HG03571 (cell line): ENCODE data around the gene SLC31A2.
"Not testable (repeated sequence)": the region's sequence is repeated elsewhere in the genome, so short reads cannot be mapped to it uniquely, and the experiment has no call there.

Experiments
- ATAC-seq: cut with Tn5 transposase; IDR thresholded peaks from one replicate; pipeline ENCODE4 v1.9.1; 2021; ENCODE audit not compliant: unreplicated experiment

The SLC31A2 gene

DNA sequence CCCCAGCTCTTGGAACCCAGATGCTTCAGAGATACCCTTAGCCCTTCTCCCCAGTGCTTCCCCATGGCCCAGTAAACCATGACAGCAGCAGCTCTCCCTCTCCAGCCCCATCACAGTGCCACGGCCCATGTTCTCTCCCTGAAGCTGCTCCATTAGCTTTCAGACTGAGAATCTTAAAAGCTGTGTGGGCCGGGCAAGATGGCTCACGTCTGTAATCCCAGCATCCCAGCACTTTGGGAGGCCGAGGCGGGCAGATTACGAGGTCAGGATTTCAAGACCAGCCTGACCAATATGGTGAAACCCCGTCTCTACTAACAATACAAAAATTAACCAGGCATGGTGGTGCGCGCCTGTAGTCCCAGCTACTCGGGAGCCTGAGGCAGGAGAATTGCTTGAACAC is 1.2 kb upstream of the SLC31A2 start:
- ATAC-seq = not testable (repeated sequence)

DNA sequence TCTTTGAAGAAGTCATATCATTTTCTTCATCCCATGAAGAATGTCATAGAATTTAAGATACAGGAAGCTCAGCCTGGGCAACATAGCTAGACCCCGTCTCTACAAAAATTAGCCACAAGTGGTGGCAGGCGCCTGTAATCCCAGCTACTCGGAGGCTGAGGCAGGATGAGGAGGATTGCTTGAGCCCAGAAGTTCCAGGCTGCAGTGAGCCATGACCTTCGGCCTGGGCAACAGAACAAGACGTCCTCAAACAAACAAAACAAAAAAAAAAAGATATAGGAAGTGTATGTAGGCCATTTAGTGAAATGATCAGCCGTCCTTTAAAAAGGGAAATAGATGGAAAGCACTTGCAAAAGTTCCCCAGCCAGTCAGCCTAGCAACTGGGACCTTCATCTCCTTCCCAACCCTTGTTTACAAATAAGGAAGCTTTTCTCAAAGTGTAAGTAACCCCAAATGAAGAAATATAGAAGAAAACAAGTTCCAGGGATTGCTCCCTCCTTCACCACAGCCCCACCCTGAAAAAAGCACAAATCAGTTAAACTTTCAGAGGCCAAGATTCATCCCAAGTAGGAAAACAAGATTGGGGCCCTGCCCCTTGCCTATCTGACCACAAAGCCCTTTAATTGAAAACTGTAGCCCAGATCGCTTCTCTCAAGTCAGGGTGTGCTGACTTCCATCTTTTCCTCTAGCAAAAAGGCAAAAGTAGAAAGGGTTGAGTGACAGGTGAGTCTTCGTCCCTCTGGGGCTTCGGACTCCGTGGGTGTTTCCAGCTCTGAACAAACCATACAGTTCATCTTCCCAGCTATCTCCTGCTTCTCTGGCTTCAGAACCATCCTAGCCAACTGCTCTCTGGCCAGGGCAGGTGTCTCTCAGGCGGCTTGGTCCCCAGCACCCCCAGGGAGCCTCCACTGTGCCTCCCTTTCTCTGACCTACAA is 1.2 kb downstream of the SLC31A2 start:
- no peak for ATAC-seq

DNA sequence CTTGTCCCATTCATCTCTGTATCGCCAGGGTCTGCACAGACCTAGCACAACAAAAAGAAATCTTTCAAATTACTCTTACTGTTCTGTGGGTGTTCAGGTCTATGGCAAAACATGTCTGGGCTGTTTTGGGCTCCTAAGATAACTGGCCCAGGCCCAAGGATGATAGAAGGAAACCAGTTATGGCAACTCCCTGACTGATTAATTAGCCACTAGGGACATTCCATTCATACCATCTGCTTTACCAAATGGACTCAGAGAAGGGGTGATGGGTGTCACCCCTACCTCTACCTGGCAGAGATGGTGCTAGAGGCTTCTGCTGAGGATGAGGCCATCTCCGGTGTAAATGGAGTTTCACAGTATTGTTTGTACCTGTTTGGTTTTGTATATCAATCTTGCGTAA is 1.9 kb downstream of the SLC31A2 start:
- ATAC-seq = no peak

DNA sequence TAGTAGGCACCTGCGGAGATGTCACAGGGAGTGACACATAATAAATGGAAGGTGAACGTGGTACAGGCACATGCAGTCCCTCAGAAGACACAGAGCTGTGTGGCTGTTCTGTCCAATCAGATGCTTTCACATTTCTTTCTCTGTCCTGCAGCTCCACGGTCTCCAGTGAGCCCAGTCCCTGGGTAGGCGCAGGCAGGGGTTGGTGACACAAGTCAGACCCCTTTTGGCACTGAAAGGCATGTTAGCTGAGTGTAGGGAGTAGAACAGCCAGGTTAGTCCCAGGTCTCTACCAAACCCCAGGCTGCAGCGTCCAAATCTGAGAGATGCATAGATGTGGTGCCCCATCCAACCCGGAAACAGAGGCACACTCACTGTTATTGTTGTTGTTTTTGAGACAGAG is 2.8 kb downstream of the SLC31A2 start:
- ATAC-seq = no peak

DNA sequence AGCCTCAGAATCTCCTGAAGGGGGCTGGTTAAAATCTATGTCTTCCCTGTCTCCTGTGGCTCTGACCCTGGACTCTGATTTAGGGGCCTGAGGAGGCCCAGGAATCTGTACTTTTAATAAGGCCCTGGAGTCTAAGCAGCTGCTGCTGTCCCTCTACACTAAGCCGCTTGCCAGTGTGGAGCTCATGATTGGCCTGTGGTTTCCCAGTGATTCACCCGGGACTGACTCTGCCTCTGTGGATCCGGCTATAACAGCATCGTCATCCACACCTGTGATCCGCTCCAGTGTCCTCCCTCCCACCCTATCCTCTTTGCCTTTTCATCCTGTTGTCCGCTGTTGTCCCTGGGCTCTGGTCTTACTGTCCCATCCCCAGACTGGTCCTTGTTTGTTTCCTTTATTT is 3.7 kb downstream of the SLC31A2 start:
- ATAC-seq = no peak

DNA sequence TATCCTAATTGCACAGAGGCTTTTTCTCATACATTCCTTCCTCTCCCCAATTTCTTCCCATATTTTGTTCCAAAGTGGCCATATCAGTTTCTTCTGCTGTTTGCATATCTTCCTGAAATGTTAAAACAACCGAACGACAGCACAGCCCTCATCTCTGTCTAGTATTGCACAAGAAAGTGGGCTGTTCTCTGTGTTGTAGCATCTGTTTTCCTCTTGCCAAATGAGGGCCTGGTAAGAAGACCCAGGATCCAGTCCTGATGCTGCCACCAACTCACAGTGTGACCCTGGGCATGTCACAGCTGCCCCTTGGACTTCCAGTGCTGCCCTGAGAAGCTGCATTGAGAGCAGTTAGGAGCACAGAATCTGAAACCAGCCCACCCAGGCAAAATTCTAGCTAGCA is 4.1 kb downstream of the SLC31A2 start:
- ATAC-seq = no peak

DNA sequence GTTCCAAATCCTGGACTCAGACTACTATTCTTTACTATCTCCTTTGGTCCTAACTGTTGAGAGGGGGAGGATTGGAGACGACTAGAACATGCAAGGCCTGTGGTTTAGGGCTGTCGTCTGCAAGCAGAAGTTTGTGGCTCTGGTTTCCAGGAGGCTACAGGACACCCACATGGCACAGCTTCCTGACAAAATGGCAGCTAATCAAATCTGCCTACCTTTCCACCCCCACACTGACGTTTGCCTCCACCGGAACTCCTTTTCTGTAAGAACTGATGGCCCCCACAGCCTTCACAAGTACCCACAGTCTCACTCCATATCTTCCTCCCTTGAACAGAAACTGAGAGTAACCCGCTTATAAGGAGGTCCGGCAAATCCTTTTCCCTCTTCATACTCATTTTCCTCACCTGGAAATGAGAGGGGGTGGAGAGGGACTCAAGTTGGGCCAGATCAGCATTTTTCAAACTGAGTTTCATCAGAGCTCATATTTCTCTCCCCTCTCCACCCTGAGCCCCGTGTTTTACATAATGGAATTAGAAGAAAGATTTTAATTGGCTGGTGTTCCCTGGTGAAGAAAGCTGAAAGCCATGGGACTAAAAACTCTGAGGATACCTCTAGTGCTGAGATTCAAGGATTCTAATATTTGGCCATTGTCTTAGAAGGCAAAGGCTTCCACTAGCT is 5.2 kb downstream of the SLC31A2 start:
- ATAC-seq = no peak

DNA sequence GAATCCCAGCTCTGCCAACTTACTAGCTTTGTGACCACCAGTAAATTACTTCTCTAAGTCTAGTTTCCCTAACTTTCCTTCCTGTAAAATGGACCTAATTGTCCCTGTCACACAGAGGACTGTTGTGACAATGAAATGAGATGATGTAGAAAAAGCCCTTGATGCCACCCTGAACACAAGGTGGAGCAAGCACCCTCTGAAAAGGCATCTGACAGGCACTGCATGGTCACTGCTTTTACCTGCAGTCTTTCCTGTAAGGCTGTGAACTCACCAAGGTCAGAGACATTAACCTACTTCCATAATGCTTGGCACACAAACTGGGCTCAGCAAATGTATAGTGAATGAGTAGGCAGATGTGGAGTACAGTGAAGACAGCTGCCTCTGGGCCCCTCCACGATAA is 6.1 kb downstream of the SLC31A2 start:
- no peak for ATAC-seq

DNA sequence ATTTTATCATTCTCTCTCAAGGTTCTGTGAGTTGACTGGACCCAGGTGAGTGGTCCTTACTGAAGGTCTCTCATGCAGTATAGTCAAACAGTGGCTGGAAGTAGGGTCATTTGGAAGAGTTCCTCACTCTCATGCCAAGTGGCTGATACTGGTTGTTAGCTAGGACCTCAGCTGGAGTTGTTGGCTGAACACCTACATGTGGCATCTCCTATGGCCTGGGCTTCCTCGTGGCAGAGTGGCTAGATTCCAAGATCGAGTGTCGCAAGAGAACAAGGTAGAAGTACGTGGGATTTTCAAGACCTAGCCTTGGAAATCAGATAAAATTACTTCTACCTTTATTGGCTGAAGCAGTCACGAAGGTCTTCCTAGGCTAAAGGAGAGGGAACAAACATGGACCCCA is 7.6 kb downstream of the SLC31A2 start:
- no peak for ATAC-seq

DNA sequence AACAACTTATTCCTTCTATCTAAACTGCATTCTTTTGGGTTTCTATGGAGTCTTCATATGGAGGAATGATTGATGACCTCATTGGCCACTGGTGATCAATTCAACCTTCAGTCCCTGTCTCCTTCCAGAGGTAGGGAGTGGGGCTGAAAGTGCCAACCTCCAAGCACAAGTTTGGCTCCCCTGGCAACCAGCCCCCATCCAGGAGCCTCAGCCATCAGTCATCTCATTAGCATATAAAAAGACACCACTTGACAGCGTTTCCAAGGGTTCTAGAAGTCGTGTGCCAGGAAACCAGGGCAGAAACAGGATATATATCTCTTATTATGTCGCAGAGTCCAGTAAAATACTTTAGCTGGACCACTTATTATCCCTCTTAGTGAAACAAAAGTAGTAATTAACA is 9.8 kb downstream of the SLC31A2 start:
- no peak for ATAC-seq

DNA sequence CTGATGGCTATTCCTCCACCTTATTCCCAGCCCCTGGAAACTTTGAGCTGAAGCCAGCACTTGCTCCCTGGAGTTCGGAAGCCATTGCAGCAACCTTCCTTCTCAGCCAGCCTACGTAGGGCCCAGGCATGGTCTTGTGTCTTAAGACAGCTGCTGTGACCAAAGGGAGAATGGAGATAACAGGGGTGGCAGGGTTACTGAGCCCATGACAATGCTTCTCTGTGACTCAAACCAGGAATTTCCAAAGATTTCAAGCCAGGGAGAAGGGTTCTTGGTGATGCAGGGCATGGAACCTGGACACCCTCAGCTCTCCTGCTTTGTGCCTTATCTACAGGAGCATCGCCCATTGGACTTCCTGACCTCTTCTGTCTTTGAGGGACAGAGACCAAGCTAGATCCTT is 12.2 kb downstream of the SLC31A2 start:
- ATAC-seq = no peak

DNA sequence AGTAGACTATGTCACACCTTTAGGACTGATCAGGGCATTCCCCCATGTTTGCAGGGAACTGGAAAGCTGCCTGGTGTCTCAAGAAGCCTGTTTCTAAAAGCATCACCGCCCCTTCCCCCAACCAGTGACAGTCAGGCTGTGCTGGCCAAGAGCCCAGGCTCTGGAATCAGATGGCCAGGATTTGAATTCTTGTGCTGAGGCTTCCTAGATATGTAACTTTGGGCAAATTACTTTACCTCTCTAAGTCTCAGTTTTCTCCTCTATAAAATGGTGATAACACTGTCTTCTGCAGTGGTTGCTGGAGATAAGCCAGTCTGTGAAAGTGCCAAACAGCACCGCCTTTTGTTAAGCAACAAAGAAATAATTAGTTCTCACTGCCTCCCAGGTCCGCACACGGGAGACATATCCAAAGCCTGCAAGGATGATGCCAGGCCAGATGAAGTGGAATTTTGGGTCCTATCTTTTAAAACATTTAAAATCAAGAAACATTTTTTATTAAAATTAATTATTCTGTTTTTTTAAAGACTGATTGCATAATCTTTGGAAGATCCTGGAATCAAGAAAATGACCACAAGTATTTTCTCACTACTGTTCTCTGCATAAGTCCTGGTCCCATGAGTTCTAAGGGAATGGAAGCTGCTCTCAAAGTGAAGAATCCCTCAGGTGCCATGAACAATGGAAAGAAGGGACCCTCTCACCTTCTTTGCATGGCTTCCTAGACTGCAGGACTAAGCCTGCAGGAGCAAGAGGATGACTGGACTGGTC is 13.9 kb downstream of the SLC31A2 start:
- ATAC-seq = no peak

DNA sequence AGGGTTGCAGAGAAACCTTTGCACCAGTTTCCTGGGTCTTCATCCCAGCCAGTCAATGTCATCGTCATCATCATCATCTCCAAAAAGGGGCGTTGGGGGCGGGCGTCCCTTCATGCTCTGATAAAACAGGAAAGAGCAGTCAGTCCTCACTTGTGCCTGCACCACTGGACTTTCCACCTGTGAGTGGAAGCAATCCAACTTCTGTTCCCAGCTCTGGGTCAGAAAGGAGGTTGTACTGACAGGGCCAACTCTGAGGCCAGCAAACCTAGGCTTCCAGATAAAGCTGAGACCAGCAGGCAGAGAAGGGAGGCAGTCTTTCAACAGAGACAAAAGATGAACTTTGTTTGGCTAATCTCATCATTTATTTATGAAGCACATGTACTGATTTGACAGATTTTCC is 15.2 kb downstream of the SLC31A2 start:
- no peak for ATAC-seq

DNA sequence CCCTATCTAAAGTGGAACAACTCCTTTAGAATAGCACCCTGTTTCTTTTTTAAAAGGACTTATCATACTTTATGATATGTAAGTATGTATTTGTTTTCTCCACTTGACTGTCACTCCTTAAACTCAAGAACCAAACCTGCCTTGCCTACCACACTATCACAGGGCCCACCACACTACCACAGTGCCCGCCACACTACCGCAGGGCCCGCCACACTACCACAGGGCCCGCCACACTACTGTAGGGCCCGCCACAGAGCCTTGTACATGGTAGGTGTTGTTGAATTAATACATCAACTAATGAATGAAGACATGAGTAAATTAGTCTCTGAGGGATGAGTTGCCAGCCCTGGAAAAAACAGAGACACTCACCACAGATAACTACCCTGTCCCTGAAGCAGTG is 18.0 kb downstream of the SLC31A2 start:
- no peak for ATAC-seq

DNA sequence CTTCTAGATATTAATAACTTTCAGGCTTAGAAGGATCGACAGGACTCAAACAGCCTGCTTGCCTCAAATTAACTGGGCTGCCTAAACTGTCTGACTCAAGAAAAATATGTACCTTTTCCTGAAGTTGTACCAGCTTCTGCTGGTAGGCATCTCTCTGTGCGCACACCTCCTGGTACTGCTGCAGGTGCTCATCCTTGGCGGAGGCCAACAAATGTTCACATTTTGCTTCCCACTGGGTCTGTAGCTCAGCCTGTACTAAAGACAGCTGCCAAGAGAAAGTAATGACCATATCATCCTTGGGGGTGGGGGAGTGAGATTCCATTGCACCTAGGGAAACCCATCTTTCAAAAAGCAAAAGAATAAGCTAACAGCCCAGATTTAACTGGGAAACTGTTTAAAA is 22.5 kb downstream of the SLC31A2 start:
- ATAC-seq = no peak

DNA sequence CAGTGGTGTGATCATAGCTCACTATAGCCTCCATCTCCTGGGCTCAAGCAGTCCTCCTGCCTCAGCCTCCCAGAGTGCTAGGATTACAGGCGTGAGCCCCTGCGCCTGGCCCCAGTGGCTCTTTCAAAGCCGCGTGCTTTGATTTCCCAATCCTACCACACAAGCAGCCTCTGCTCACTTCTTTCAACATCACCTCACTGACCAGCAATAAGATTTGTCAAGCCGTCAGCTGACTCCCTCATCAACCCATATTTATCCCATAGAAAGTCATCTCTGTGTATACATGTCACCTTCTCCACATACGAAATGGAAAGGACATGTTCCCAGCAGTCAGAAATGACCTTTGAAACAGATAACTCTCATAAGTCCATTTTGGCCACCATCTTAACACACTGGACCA is 26.0 kb downstream of the SLC31A2 start:
- no peak for ATAC-seq

DNA sequence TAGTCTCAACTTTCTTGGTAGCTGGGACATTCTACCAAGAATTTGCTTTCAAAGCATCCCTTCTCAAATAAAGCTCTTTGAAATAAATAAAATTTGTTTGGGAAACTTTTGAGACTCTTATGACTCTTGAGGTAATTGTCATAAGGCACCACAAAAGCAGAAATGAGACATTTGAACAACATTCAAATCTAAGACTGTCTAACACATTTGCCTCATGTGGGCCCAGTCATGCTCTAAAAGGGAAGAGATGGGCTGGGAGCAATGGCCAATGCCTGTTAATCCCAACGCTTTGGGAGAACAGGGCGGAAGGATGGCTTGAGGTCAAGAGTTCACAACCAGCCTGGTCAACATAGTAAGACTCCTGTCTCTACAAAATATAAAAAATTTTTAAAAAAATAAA is 26.4 kb downstream of the SLC31A2 start:
- no peak for ATAC-seq

DNA sequence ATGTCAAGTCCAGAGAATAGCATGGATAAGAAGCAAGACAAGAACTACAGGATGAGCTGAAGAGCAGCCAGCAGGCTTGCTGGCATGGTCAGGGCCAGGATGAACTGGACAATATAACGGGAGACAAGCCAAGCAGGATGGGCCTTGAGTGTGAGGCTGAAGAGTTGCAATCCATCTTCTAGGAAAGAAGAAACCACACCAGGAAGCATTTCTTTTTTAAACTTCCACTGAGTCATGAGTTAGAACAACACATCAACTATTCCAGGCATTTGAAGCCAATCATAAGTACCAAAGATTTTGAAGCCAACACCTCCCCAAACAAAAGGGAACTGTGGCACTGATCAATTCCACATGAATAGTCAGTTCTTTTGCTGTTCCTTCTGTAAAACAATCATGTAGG is 27.3 kb downstream of the SLC31A2 start:
- ATAC-seq = no peak

DNA sequence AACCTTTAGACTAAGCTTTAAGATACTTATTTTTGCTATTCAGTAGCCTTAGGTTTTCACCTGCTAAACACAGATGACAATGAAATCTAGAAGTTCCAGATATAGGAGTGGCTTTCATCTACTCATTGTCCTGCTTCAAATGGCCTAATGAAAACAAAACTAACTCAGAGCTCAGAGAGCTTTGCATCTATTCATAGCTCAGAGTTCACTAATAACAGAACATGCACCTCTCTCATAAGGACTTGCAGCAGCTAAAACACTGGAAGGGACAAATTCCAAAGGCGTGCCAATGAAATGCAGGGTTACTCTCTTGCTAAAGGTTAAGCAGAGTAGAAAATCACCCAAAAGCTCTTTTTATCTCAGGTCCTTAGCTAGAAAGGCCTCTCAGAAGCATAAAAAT is 29.0 kb downstream of the SLC31A2 start:
- no peak for ATAC-seq

DNA sequence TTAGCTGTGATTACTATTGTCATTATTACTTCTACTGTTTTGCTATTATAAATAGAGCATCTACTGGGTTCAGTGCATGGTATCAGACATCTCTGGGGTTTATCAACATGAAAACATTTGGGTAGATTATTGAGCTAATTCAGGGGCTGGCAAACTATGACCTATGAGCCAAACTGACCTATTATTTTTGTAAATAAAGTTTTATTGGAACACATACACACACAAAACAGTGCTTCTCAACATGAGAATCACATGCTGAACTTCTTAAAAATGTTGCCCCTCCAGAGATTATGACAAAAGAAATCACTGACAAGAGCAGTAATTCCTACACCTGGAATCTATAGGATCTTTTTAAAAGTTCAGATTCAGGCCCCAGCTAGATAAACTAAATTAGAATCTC is 30.4 kb downstream of the SLC31A2 start:
- no peak for ATAC-seq

DNA sequence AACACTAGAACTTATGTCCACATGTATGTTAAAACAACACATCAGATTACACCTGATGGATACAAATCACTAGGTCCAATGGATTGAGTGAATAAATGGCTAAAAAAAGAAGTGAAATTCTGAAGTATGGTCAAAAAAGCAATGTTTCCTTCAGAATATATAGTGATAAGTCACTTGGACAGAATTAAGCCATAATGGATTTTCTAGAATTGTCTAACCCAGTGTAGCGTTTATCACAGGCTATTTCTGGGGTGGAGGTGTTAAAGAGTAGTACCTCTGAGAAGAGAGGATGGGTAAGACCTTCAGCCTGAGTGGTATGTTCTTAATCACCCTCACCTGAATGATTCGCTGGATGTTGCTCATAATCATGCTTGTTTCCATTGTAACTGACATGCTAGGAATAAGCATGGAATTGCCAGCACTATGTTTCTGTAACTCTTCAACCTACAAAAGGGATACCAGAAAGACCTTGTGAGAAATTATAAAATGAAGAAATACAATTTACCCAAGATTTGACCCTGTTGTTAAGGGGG is 33.2 kb downstream of the SLC31A2 start:
- ATAC-seq = no peak

DNA sequence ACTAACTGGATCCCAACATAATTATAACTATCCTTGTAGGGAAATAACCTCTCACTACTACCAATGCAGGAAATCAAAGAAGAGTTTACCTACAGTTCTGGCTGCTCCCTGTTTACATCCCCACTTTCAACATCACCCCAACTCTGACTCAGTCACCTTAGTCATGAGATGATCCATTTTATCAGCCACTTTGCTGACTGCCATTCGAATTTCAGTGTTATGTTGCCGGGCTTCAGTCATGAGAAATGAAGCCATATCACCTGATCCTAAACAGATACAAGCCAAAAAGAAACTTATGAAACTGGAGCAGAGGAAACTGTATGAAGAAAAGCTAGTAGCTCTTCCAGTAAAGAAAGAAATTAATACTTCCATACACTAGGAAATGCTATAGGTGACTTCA is 33.7 kb downstream of the SLC31A2 start:
- no peak for ATAC-seq
